GM19193 (cell line): ENCODE measurements around the gene SKOR1.
A peak's percentile ranks its signal among the peaks of the same experiment; 100 is the strongest.

Experiments used
- POLR2A ChIP-seq: IDR thresholded peaks from 4 replicates; pipeline ENCODE4 v1.6.1; 2011; ENCODE audit not compliant: insufficient read depth, insufficient read length; ENCODE audit errors: extremely low read depth

Gene SKOR1

GRCh38 chr15:67832897-67833709 lies 7.8 kb downstream of the SKOR1 start:
- TF ChIP-seq POLR2A, result no peak

- no peak for TF ChIP-seq POLR2A
Measured at GRCh38 chr15:67833710-67834511, 8.6 kb downstream of the SKOR1 start.

- no peak for TF ChIP-seq POLR2A
Measured at GRCh38 chr15:67834581-67835296, 9.4 kb downstream of the SKOR1 start.

GRCh38 chr15:67835297-67836133 lies 10.2 kb downstream of the SKOR1 start:
- TF ChIP-seq POLR2A, result no peak

- TF ChIP-seq POLR2A, result no peak
Measured at GRCh38 chr15:67836134-67836455, 10.8 kb downstream of the SKOR1 start.

GRCh38 chr15:67836477-67836876 lies 11.2 kb downstream of the SKOR1 start:
- no peak for TF ChIP-seq POLR2A

- TF ChIP-seq POLR2A, result no peak
Measured at GRCh38 chr15:67836955-67837354, 11.6 kb downstream of the SKOR1 start.

- no peak for TF ChIP-seq POLR2A
Measured at GRCh38 chr15:67838789-67839332, 13.6 kb downstream of the SKOR1 start.

- no peak for TF ChIP-seq POLR2A
Measured at GRCh38 chr15:67839499-67839928, 14.2 kb downstream of the SKOR1 start.

- peak; percentile 91 for TF ChIP-seq POLR2A
Measured at GRCh38 chr15:67839929-67840748, 14.8 kb downstream of the SKOR1 start, which contains the start of gene RNU6-1. TSS of gene RNU6-1 (minus strand) at chr15:67840045.

- no peak for TF ChIP-seq POLR2A
Measured at GRCh38 chr15:67840749-67841512, 15.6 kb downstream of the SKOR1 start.

GRCh38 chr15:67841513-67841762 lies 16.1 kb downstream of the SKOR1 start:
- no peak for TF ChIP-seq POLR2A

GRCh38 chr15:67843092-67843501 lies 17.8 kb downstream of the SKOR1 start:
- TF ChIP-seq POLR2A, result no peak
